H9 (cell line): ENCODE results near the gene RILPL2. TPM values are rescaled to one million over a fixed set of nuclear protein-coding genes. Genes with fewer than 3 reads are reported as not detected.

Source experiments
- DNase-seq: peaks from one replicate; pipeline ENCODE4 v3.0.0-alpha.2; 2017
- H2AFZ ChIP-seq: one replicate; pipeline ENCODE4 v1.6.1; 2013; ENCODE audit warnings: mild to moderate bottlenecking, low read length, control low read depth, moderate library complexity
- H2AK5ac ChIP-seq: 2 replicates; pipeline ENCODE4 v1.6.1; 2013; ENCODE audit warnings: low read length, control low read depth, mixed read lengths; ENCODE audit not compliant: insufficient read length
- H2BK120ac ChIP-seq: one replicate; pipeline ENCODE4 v1.6.1; 2013; ENCODE audit warnings: low read depth, mild to moderate bottlenecking, low read length, control low read depth, inconsistent platforms; ENCODE audit not compliant: poor library complexity, severe bottlenecking
- H2BK12ac ChIP-seq: 2 replicates; pipeline ENCODE4 v1.6.1; 2013; ENCODE audit warnings: low read length, control low read depth, mixed read lengths, low read depth; ENCODE audit not compliant: insufficient read length
- H2BK15ac ChIP-seq: 2 replicates; pipeline ENCODE4 v1.6.1; 2013; ENCODE audit warnings: low read depth, low read length, control low read depth
- H2BK20ac ChIP-seq: one replicate; pipeline ENCODE4 v1.6.1; 2013; ENCODE audit warnings: low read depth, mild to moderate bottlenecking, low read length, control low read depth, inconsistent platforms; ENCODE audit not compliant: poor library complexity, severe bottlenecking
- H2BK5ac ChIP-seq: 2 replicates; pipeline ENCODE4 v1.6.1; 2013; ENCODE audit warnings: low read length, control low read depth, mixed read lengths; ENCODE audit not compliant: insufficient read length
- H3K14ac ChIP-seq: 2 replicates; pipeline ENCODE4 v1.6.1; 2013; ENCODE audit warnings: low read length, control low read depth; ENCODE audit not compliant: insufficient read depth
- H3K18ac ChIP-seq: 2 replicates; pipeline ENCODE4 v1.6.1; 2013; ENCODE audit warnings: low read depth, mild to moderate bottlenecking, mixed read lengths, low read length, control low read depth; ENCODE audit not compliant: insufficient read length
- H3K23ac ChIP-seq: 2 replicates; pipeline ENCODE4 v1.6.1; 2013; ENCODE audit warnings: low read length, control low read depth, mixed read lengths, low read depth; ENCODE audit not compliant: insufficient read length
- H3K23me2 ChIP-seq: 2 replicates; pipeline ENCODE4 v1.6.1; 2013; ENCODE audit warnings: low read depth, mild to moderate bottlenecking, mixed read lengths, low read length, control low read depth; ENCODE audit not compliant: insufficient read length, poor library complexity, severe bottlenecking
- H3K27ac ChIP-seq: 2 replicates; pipeline ENCODE4 v1.5.1; 2013; ENCODE audit warnings: low read length, control low read depth, mixed read lengths, low read depth; ENCODE audit not compliant: insufficient read length
- H3K27me3 ChIP-seq: 2 replicates; pipeline ENCODE4 v1.6.1; 2013; ENCODE audit warnings: low read length, control low read depth, inconsistent platforms; ENCODE audit not compliant: insufficient read depth
- H3K4ac ChIP-seq: 2 replicates; pipeline ENCODE4 v1.6.1; 2013; ENCODE audit warnings: low read depth, mild to moderate bottlenecking, control low read depth, inconsistent platforms, low read length, moderate library complexity
- H3K4me1 ChIP-seq: 2 replicates; pipeline ENCODE4 v1.6.1; 2013; ENCODE audit warnings: low read length, control low read depth, inconsistent platforms; ENCODE audit not compliant: insufficient read depth
- H3K4me2 ChIP-seq: 2 replicates; pipeline ENCODE4 v1.6.1; 2013; ENCODE audit warnings: low read length, control low read depth, mixed read lengths; ENCODE audit not compliant: insufficient read length, insufficient read depth
- H3K56ac ChIP-seq: 2 replicates; pipeline ENCODE4 v1.6.1; 2013; ENCODE audit warnings: low read depth, mild to moderate bottlenecking, mixed read lengths, low read length, control low read depth; ENCODE audit not compliant: insufficient read length
- H3K79me1 ChIP-seq: 2 replicates; pipeline ENCODE4 v1.6.1; 2013; ENCODE audit warnings: low read depth, mild to moderate bottlenecking, moderate library complexity, low read length, control low read depth, inconsistent platforms; ENCODE audit not compliant: insufficient read depth, poor library complexity, severe bottlenecking
- H3K79me2 ChIP-seq: 2 replicates; pipeline ENCODE4 v1.6.1; 2013; ENCODE audit warnings: low read length, control low read depth, inconsistent platforms; ENCODE audit not compliant: insufficient read depth
- H3K9ac ChIP-seq: 2 replicates; pipeline ENCODE4 v1.6.1; 2013; ENCODE audit warnings: low read length, control low read depth, mixed read lengths; ENCODE audit not compliant: insufficient read length; ENCODE audit errors: extremely low read depth
- H3K9me3 ChIP-seq: one replicate; pipeline ENCODE4 v1.6.1; 2013; ENCODE audit warnings: low read depth, low read length, inconsistent platforms; ENCODE audit not compliant: control insufficient read depth
- H3T11ph ChIP-seq: one replicate; pipeline ENCODE4 v1.6.1; 2013; ENCODE audit warnings: mild to moderate bottlenecking, low read length, control low read depth, inconsistent platforms
- H4K20me1 ChIP-seq: one replicate; pipeline ENCODE4 v1.6.1; 2013; ENCODE audit not compliant: control insufficient read depth, insufficient read length, insufficient read depth
- H4K5ac ChIP-seq: 2 replicates; pipeline ENCODE4 v1.6.1; 2013; ENCODE audit warnings: low read depth, mild to moderate bottlenecking, mixed read lengths, low read length, control low read depth; ENCODE audit not compliant: insufficient read length
- H4K8ac ChIP-seq: replicated peaks from 2 replicates; pipeline ENCODE4 v1.6.1; 2013; ENCODE audit warnings: low read length, control low read depth, mixed read lengths, low read depth; ENCODE audit not compliant: insufficient read length
- H4K91ac ChIP-seq: 2 replicates; pipeline ENCODE4 v1.6.1; 2013; ENCODE audit warnings: low read depth, mild to moderate bottlenecking, moderate library complexity, mixed read lengths, low read length, control low read depth; ENCODE audit not compliant: insufficient read length
- H3K27ac Mint-ChIP-seq, 3 experiments: 2 replicates in 2 of 3; 3 replicates in 1 of 3; pipeline ENCODE4 v1.8.0; 2020 to 2021; ENCODE audit warnings: mixed read lengths in 3 of 3, mild to moderate bottlenecking in 1 of 3, moderate library complexity in 1 of 3
- H3K27me3 Mint-ChIP-seq: 2 replicates; pipeline ENCODE4 v1.8.0; 2021; ENCODE audit warnings: low read depth, mild to moderate bottlenecking, moderate library complexity, mixed read lengths
- H3K36me3 Mint-ChIP-seq, 3 experiments: 2 replicates in 2 of 3; 3 replicates in 1 of 3; pipeline ENCODE4 v1.8.0; 2020 to 2021; ENCODE audit warnings: low read depth in 3 of 3, mixed read lengths in 3 of 3; ENCODE audit not compliant: insufficient read depth in 1 of 3
- H3K4me1 Mint-ChIP-seq, 2 experiments: 2 replicates each; pipeline ENCODE4 v1.8.0; 2020; ENCODE audit warnings: mixed read lengths in 2 of 2
- H3K4me3 Mint-ChIP-seq, 2 experiments: 2 replicates in 1 of 2; 3 replicates in 1 of 2; pipeline ENCODE4 v1.8.0; 2020 to 2021; ENCODE audit warnings: mild to moderate bottlenecking in 2 of 2, mixed read lengths in 2 of 2, moderate library complexity in 1 of 2
- H3K9me3 Mint-ChIP-seq, 2 experiments: 2 replicates in 1 of 2; 3 replicates in 1 of 2; pipeline ENCODE4 v1.8.0; 2020; ENCODE audit warnings: mild to moderate bottlenecking in 2 of 2, mixed read lengths in 2 of 2, moderate library complexity in 1 of 2
- WGBS: extraction: QIAGEN DNeasy Blood & Tissue Kit; methylation state at CpG from one replicate; pipeline ENCODE4 v1.1.7; 2013; ENCODE audit warnings: missing lambda C conversion rate, low lambda C conversion rate, mixed read lengths; ENCODE audit not compliant: insufficient read length; ENCODE audit errors: extremely low coverage; 5-methylcytosine and 5-hydroxymethylcytosine counted together
- total RNA-seq: library from RNA; stranded (reverse); gene quantifications from 2 replicates; pipeline ENCODE4 v1.2.1, GENCODE V29; 2021
- TF ChIP-seq, protein P1 (sequence below): fragments of 200-600 bp; sonication (generic); conservative IDR thresholded peaks from 3 replicates; pipeline ENCODE4 v1.8.0; 2021; ENCODE audit warnings: antibody characterized with exemption, mild to moderate bottlenecking

RILPL2 gene
- total RNA-seq, 1 experiment from 2014 or later, result 1.4 TPM

DNA sequence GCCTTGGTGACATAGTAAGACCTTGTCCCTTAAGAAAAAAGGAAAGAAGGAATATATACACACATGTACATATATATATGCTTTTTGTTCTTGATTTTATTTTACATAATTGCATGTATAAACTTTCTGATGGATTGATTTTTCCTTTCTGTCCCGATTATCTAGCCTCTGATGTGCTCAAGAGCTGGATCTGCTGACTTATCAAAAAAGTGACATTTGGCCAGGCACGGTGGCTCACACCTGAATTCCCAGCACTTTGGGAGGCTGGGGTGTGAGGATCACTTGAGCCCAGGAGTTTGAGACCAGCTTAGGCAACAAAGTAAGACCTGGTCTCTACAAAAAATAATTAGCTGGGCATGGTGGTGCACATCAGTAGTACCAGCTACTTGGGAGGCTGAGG lies 33.5 kb upstream of the RILPL2 start:
- H3K27me3 ChIP-seq, result no peaks in the 10 kb centered on the region
- H2AFZ ChIP-seq, result no peak overlapping the region
- H3K14ac ChIP-seq, result no peak overlapping the region
- H3K4me3 Mint-ChIP-seq, result no peak overlapping the region
- H3K79me2 ChIP-seq, result no peaks in the 10 kb centered on the region
- H2BK120ac ChIP-seq, result no peak overlapping the region
- H3K27ac ChIP-seq, result no peak overlapping the region
- no peak overlapping the region for H2AK5ac ChIP-seq
- H2BK15ac ChIP-seq, result no peak overlapping the region
- no peak for DNase-seq
- H2BK12ac ChIP-seq, result no peak overlapping the region
- H3T11ph ChIP-seq, result no peak overlapping the region
- no peak overlapping the region for H3K23ac ChIP-seq
- H3K18ac ChIP-seq, result no peak overlapping the region
- WGBS, result no CpG with 5 or more reads among the region's 2 CpGs
- no peaks in the 10 kb centered on the region for H3K23me2 ChIP-seq
- no peak overlapping the region for H4K8ac ChIP-seq
- no peak overlapping the region for H4K5ac ChIP-seq
- H3K36me3 Mint-ChIP-seq, result peaks cover 2 to 25% (median 24%) of the 10 kb centered on the region in 3 experiments; a peak in 5 of 7 replicates
- no peaks in the 10 kb centered on the region for H3K9me3 Mint-ChIP-seq
- no peak overlapping the region for H3K4ac ChIP-seq
- H3K9me3 ChIP-seq, result no peaks in the 10 kb centered on the region
- H4K91ac ChIP-seq, result no peak overlapping the region
- H3K79me1 ChIP-seq, result no peaks in the 10 kb centered on the region
- H3K27ac Mint-ChIP-seq, result no peak overlapping the region
- no peak overlapping the region for H2BK20ac ChIP-seq
- no peak overlapping the region for H3K56ac ChIP-seq
- no peak overlapping the region for H2BK5ac ChIP-seq
- H3K27me3 Mint-ChIP-seq, result no peaks in the 10 kb centered on the region
- H4K20me1 ChIP-seq, result no peaks in the 10 kb centered on the region
- H3K9ac ChIP-seq, result no peak overlapping the region
- no peaks in the 10 kb centered on the region for H3K4me1 ChIP-seq
- TF ChIP-seq, protein P1, sequence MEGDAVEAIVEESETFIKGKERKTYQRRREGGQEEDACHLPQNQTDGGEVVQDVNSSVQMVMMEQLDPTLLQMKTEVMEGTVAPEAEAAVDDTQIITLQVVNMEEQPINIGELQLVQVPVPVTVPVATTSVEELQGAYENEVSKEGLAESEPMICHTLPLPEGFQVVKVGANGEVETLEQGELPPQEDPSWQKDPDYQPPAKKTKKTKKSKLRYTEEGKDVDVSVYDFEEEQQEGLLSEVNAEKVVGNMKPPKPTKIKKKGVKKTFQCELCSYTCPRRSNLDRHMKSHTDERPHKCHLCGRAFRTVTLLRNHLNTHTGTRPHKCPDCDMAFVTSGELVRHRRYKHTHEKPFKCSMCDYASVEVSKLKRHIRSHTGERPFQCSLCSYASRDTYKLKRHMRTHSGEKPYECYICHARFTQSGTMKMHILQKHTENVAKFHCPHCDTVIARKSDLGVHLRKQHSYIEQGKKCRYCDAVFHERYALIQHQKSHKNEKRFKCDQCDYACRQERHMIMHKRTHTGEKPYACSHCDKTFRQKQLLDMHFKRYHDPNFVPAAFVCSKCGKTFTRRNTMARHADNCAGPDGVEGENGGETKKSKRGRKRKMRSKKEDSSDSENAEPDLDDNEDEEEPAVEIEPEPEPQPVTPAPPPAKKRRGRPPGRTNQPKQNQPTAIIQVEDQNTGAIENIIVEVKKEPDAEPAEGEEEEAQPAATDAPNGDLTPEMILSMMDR, result no peak
- no peak overlapping the region for H3K4me2 ChIP-seq
- no peaks in the 10 kb centered on the region for H3K4me1 Mint-ChIP-seq
